HFFc6 (cell line): ENCODE measurements around the gene NEK5. TPM values are rescaled to one million over a fixed set of nuclear protein-coding genes. Genes with fewer than 3 reads are reported as not detected.

ENCODE experiments used
- DNase-seq: peaks from one replicate; pipeline ENCODE4 v3.0.0-alpha.2; 2018
- H3K27ac Mint-ChIP-seq: 2 replicates; pipeline ENCODE4 v1.8.0; 2020; ENCODE audit warnings: mild to moderate bottlenecking, mixed read lengths
- H3K27me3 Mint-ChIP-seq: 2 replicates; pipeline ENCODE4 v1.8.0; 2021; ENCODE audit warnings: mild to moderate bottlenecking, moderate library complexity, mixed read lengths; ENCODE audit not compliant: insufficient read depth
- H3K36me3 Mint-ChIP-seq: 2 replicates; pipeline ENCODE4 v1.8.0; 2021; ENCODE audit warnings: low read depth, mixed read lengths
- H3K4me1 Mint-ChIP-seq: 2 replicates; pipeline ENCODE4 v1.8.0; 2020; ENCODE audit warnings: low read depth, mixed read lengths
- H3K4me3 Mint-ChIP-seq: 2 replicates; pipeline ENCODE4 v1.8.0; 2020; ENCODE audit warnings: mild to moderate bottlenecking, moderate library complexity, mixed read lengths
- H3K9me3 Mint-ChIP-seq: 2 replicates; pipeline ENCODE4 v1.8.0; 2020; ENCODE audit warnings: mild to moderate bottlenecking, mixed read lengths
- CTCF ChIP-seq: fragments of 200-600 bp; sonication (generic); IDR thresholded peaks from 2 replicates; pipeline ENCODE4 v1.5.0; 2021; ENCODE audit warnings: antibody characterized with exemption, mild to moderate bottlenecking
- total RNA-seq, 6 experiments: library from RNA; stranded (reverse); fragmentation: NEBNext Ultra II Directional; extraction: Animal tissue kit (Norgen Biotek cat#: 25700); gene quantifications; 2 replicates in 1 of 6; 3 replicates in 5 of 6; pipeline ENCODE4 v1.2.3, GENCODE V29; 2021

The NEK5 gene
- total RNA-seq, 6 experiments from 2014 or later: not detected

GRCh38 chr13:52160506-52160905 lies 31.6 kb upstream of the NEK5 start:
- peaks cover 2% of the 10 kb centered on the region; the same call in 1 of the 2 replicates for H3K27me3 Mint-ChIP-seq
- H3K27ac Mint-ChIP-seq: no peak overlapping the region
- peaks cover 5% of the 10 kb centered on the region; the same call in 1 of the 2 replicates for H3K36me3 Mint-ChIP-seq
- no peak for TF ChIP-seq CTCF
- H3K9me3 Mint-ChIP-seq: no peaks in the 10 kb centered on the region
- DNase-seq: no peak
- peaks cover 59% of the 10 kb centered on the region for H3K4me1 Mint-ChIP-seq
- H3K4me3 Mint-ChIP-seq: no peak overlapping the region

GRCh38 chr13:52160053-52160452 lies 31.2 kb upstream of the NEK5 start:
- Mint-ChIP-seq H3K9me3 (no peaks in the 10 kb centered on the region), H3K36me3 (peaks cover 5% of the 10 kb centered on the region; the same call in 1 of the 2 replicates), H3K27ac (peak overlapping the region; percentile 94; the same call in 1 of the 2 replicates), H3K4me3 (peak overlapping the region; percentile 91), H3K27me3 (peaks cover 2% of the 10 kb centered on the region; the same call in 1 of the 2 replicates), H3K4me1 (peaks cover 59% of the 10 kb centered on the region)
- no peak for TF ChIP-seq CTCF
- DNase-seq: no peak

- Mint-ChIP-seq H3K9me3 (no peaks in the 10 kb centered on the region), H3K4me1 (peaks cover 59% of the 10 kb centered on the region), H3K27ac (peak within 1 kb of the TSS; percentile 94), H3K36me3 (peaks cover 5% of the 10 kb centered on the region; the same call in 1 of the 2 replicates), H3K27me3 (peaks cover 2% of the 10 kb centered on the region; the same call in 1 of the 2 replicates), H3K4me3 (peak within 1 kb of the TSS; percentile 91)
- TF ChIP-seq CTCF: no peak
- DNase-seq: peak; percentile 34
Observed at GRCh38 chr13:52159159-52159982, 30.5 kb upstream of the NEK5 start, which contains the start of gene NEK3. Gene NEK3, minus strand, starts transcription at chr13:52159597. Its CDS starts 3,406 bp downstream, at chr13:52156191.

- peaks cover 2% of the 10 kb centered on the region; the same call in 1 of the 2 replicates for H3K27me3 Mint-ChIP-seq
- H3K36me3 Mint-ChIP-seq: peaks cover 5% of the 10 kb centered on the region; the same call in 1 of the 2 replicates
- H3K27ac Mint-ChIP-seq: peak overlapping the region; percentile 94
- DNase-seq: no peak
- H3K4me3 Mint-ChIP-seq: peak overlapping the region; percentile 91
- peaks cover 53% of the 10 kb centered on the region for H3K4me1 Mint-ChIP-seq
- TF ChIP-seq CTCF: no peak
- H3K9me3 Mint-ChIP-seq: no peaks in the 10 kb centered on the region
Observed at GRCh38 chr13:52158629-52159158, 29.8 kb upstream of the NEK5 start.

GRCh38 chr13:52156724-52157261 lies 27.9 kb upstream of the NEK5 start:
- peak; percentile 31 for DNase-seq
- peak overlapping the region; percentile 54 for H3K27ac Mint-ChIP-seq
- H3K36me3 Mint-ChIP-seq: peaks cover 5% of the 10 kb centered on the region; the same call in 1 of the 2 replicates
- H3K9me3 Mint-ChIP-seq: no peaks in the 10 kb centered on the region
- TF ChIP-seq CTCF: no peak
- H3K4me3 Mint-ChIP-seq: peak overlapping the region; percentile 23
- H3K4me1 Mint-ChIP-seq: peaks cover 34% of the 10 kb centered on the region
- peaks cover 2% of the 10 kb centered on the region; the same call in 1 of the 2 replicates for H3K27me3 Mint-ChIP-seq
